Neural cell (in vitro differentiated cells): ENCODE data around the gene THOP1.

ENCODE experiments used
- CTCF ChIP-seq: fragments of 450-650 bp; IDR thresholded peaks from 2 replicates; pipeline ENCODE4 v1.5.1; 2014; ENCODE audit warnings: antibody characterized with exemption, mild to moderate bottlenecking, moderate library complexity; ENCODE audit not compliant: poor library complexity, severe bottlenecking
- EP300 ChIP-seq: fragments of 450-650 bp; conservative IDR thresholded peaks from 2 replicates; pipeline ENCODE4 v1.6.1; 2014; ENCODE audit warnings: antibody characterized with exemption, mild to moderate bottlenecking, moderate library complexity; ENCODE audit not compliant: poor library complexity, severe bottlenecking
- EZH2 ChIP-seq: fragments of 200-600, 300-800 bp; shearing (Covaris generic), sonication (generic); IDR thresholded peaks from 2 replicates; pipeline ENCODE4 v1.6.1; 2014; ENCODE audit warnings: antibody characterized with exemption, low read length, borderline replicate concordance, mild to moderate bottlenecking; ENCODE audit not compliant: insufficient read depth, poor library complexity, severe bottlenecking
- MXI1 ChIP-seq: fragments of 450-650 bp; conservative IDR thresholded peaks from 2 replicates; pipeline ENCODE4 v1.6.1; 2014; ENCODE audit warnings: antibody characterized with exemption, mild to moderate bottlenecking; ENCODE audit not compliant: poor library complexity, severe bottlenecking
- POLR2AphosphoS5 ChIP-seq: IDR thresholded peaks from 2 replicates; pipeline ENCODE4 v1.6.1; 2012
- RAD21 ChIP-seq: fragments of 450-650 bp; conservative IDR thresholded peaks from 2 replicates; pipeline ENCODE4 v1.6.1; 2014; ENCODE audit warnings: antibody characterized with exemption, mild to moderate bottlenecking, moderate library complexity
- REST ChIP-seq: IDR thresholded peaks from 2 replicates; pipeline ENCODE4 v1.6.1; 2012; ENCODE audit warnings: borderline replicate concordance
- SMC3 ChIP-seq: fragments of 450-650 bp; conservative IDR thresholded peaks from 2 replicates; pipeline ENCODE4 v1.6.1; 2014; ENCODE audit warnings: antibody characterized with exemption, mild to moderate bottlenecking, moderate library complexity; ENCODE audit not compliant: poor library complexity
- TAF1 ChIP-seq: IDR thresholded peaks from 2 replicates; pipeline ENCODE4 v1.6.1; 2012; ENCODE audit warnings: low read depth

DNA sequence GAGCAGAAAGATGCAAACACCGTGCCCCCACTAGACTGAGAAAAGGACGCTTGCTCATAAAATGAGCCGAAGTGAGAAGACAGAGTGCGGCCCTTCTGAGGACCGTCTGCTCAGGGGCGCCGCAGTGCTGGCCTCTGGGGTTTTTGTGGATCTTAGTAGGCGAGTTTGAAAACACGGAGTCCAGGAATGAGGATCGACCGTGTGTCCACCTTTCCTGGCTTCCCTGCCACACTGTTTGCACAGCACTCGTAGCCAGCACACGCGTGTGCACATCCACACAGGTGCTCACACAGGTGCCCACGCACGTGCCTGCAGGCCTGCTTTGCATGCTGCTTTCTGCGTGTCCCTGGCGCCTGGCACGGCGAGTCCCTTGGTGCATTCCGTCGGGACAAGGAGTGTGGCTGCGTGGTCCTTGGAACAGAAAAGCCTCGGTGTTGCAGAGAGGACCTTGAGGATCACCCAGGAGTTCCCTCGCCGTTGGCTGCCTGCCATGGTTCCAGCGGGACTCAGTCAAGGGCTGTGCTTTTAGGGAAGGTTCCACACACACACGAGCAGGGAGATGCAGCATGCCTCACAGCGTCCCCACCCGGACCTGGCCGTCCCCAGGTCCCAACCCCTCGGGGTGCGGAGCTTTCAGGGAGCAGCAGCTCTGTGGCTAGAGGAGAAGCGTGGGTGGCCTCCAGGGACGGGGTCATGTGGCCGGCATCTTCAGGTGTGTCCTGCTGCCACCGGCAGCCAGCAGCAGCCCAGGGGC is 24.3 kb downstream of the THOP1 start:
- TF ChIP-seq CTCF (no peak), REST (no peak), TAF1 (no peak), EZH2 (no peak), POLR2AphosphoS5 (no peak), RAD21 (no peak), EP300 (no peak), SMC3 (no peak), MXI1 (no peak)
